KMS-11 (cell line): ENCODE data around the gene LTA4H.

ENCODE experiments used
- H2AFZ ChIP-seq: fragments of 200-600 bp; sonication (generic); 2 replicates; pipeline ENCODE4 v1.6.1; 2016; ENCODE audit warnings: antibody characterized with exemption, mixed run types, low read depth
- H3K27ac ChIP-seq: fragments of 200-600 bp; sonication (generic); 2 replicates; pipeline ENCODE4 v1.6.1; 2016; ENCODE audit warnings: mild to moderate bottlenecking, mixed run types
- H3K27me3 ChIP-seq: fragments of 200-600 bp; sonication (generic); 2 replicates; pipeline ENCODE4 v1.6.1; 2017; ENCODE audit warnings: mild to moderate bottlenecking, low read depth, mixed run types, moderate library complexity; ENCODE audit not compliant: insufficient read depth
- H3K36me3 ChIP-seq: fragments of 200-600 bp; sonication (generic); 2 replicates; pipeline ENCODE4 v1.6.1; 2017; ENCODE audit warnings: mild to moderate bottlenecking, mixed run types; ENCODE audit not compliant: insufficient read depth
- H3K4me1 ChIP-seq: fragments of 200-600 bp; sonication (generic); 2 replicates; pipeline ENCODE4 v1.6.1; 2016; ENCODE audit warnings: mild to moderate bottlenecking, low read depth, mixed run types; ENCODE audit not compliant: poor library complexity, severe bottlenecking
- H3K4me2 ChIP-seq: fragments of 200-600 bp; sonication (generic); 2 replicates; pipeline ENCODE4 v1.7.0; 2016; ENCODE audit warnings: mild to moderate bottlenecking, mixed run types
- H3K4me3 ChIP-seq: fragments of 200-600 bp; sonication (generic); IDR thresholded peaks from 2 replicates; pipeline ENCODE4 v1.6.1; 2017; ENCODE audit warnings: low read depth, low read length, mixed read lengths; ENCODE audit not compliant: insufficient read depth
- H3K79me2 ChIP-seq: fragments of 200-600 bp; sonication (generic); 2 replicates; pipeline ENCODE4 v1.6.1; 2016; ENCODE audit warnings: low read depth, mixed run types; ENCODE audit not compliant: insufficient read depth
- H3K9ac ChIP-seq: fragments of 200-600 bp; sonication (generic); 2 replicates; pipeline ENCODE4 v1.6.1; 2016; ENCODE audit warnings: mild to moderate bottlenecking, mixed run types
- H4K20me1 ChIP-seq: fragments of 200-600 bp; sonication (generic); 2 replicates; pipeline ENCODE4 v1.6.1; 2016; ENCODE audit warnings: mild to moderate bottlenecking, mixed run types; ENCODE audit not compliant: insufficient read depth
- TF ChIP-seq, protein P1 (sequence below): fragments of 200-600 bp; sonication (generic); conservative IDR thresholded peaks from 2 replicates; pipeline ENCODE4 v1.6.1; 2017; ENCODE audit warnings: low read depth, mild to moderate bottlenecking, antibody characterized with exemption, low read length, moderate library complexity, mixed read lengths

Gene LTA4H

DNA sequence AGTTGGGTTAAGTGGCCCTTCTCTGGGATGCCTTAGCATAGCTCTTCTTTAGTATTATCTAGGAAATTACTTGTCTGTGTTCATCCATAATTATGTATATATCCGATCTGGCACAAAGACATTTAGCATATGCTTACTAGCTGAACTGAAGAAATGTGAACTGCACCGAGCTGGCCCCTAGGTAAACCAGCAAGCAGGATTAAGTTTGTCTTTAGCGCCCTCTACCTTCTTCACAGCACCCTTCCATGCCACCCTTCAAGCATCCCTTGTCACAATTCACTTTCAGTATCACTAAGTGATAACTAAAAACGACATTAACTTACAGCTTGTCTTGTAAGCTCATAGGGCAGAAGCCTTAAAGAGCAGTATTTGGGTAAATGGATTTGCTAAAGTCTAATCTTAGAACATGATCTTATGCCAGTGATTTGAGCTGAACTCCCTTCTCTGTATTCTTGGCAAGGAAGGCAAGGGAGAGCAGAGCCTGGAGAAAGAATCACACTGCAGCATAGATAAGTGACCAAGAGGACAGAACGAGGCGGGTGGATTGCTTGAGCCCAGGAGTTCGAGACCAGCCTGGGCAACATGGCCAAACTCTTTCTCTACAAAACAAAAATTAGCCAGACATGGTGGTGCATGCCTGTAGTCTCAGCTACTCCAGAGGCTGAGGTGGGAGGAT lies 36.6 kb downstream of the LTA4H start:
- Histone ChIP-seq H3K79me2 (no peaks in the 10 kb centered on the region), H3K27ac (no peak overlapping the region), H4K20me1 (no peaks in the 10 kb centered on the region), H3K27me3 (no peaks in the 10 kb centered on the region), H3K4me3 (no peak overlapping the region), H3K4me2 (peak overlapping the region; percentile 46; the same call in 1 of the 2 replicates), H3K9ac (no peak overlapping the region), H3K36me3 (no peaks in the 10 kb centered on the region), H3K4me1 (no peaks in the 10 kb centered on the region), H2AFZ (no peak overlapping the region)
- TF ChIP-seq, protein P1, sequence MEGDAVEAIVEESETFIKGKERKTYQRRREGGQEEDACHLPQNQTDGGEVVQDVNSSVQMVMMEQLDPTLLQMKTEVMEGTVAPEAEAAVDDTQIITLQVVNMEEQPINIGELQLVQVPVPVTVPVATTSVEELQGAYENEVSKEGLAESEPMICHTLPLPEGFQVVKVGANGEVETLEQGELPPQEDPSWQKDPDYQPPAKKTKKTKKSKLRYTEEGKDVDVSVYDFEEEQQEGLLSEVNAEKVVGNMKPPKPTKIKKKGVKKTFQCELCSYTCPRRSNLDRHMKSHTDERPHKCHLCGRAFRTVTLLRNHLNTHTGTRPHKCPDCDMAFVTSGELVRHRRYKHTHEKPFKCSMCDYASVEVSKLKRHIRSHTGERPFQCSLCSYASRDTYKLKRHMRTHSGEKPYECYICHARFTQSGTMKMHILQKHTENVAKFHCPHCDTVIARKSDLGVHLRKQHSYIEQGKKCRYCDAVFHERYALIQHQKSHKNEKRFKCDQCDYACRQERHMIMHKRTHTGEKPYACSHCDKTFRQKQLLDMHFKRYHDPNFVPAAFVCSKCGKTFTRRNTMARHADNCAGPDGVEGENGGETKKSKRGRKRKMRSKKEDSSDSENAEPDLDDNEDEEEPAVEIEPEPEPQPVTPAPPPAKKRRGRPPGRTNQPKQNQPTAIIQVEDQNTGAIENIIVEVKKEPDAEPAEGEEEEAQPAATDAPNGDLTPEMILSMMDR = peak; percentile 84

- TF ChIP-seq, protein P1 = no peak
- Histone ChIP-seq H3K36me3 (no peaks in the 10 kb centered on the region), H3K4me3 (no peak overlapping the region), H3K4me1 (no peaks in the 10 kb centered on the region), H3K79me2 (no peaks in the 10 kb centered on the region), H3K27me3 (no peaks in the 10 kb centered on the region), H3K4me2 (no peak overlapping the region), H4K20me1 (no peaks in the 10 kb centered on the region), H3K27ac (no peak overlapping the region), H2AFZ (no peak overlapping the region), H3K9ac (no peak overlapping the region)
These were observed 37.4 kb downstream of the LTA4H start for GRCh38 chr12:95997911-95998510.

DNA sequence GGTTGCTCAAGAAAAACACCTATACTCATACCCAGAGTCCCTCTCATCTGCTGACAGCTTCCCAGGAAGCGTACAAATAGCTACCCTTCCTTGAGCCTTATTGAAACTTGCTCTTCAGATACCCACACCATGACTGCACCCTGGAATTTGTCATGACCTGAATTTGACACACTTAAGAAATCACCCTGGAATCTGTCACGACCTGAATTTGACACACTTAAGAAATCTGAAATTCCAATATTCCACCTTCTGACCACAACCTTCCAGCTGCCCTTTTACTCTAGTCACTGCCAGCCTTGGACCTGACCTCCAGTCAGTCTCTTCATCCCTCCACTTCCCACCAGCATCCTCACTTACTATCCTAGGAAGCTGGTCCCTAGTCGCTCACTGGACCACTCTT lies 38.1 kb downstream of the LTA4H start:
- TF ChIP-seq, protein P1 = no peak
- no peak overlapping the region for H3K27ac ChIP-seq
- H2AFZ ChIP-seq = no peak overlapping the region
- no peaks in the 10 kb centered on the region for H3K79me2 ChIP-seq
- H3K4me3 ChIP-seq = no peak overlapping the region
- no peak overlapping the region for H3K4me2 ChIP-seq
- no peaks in the 10 kb centered on the region for H3K4me1 ChIP-seq
- no peaks in the 10 kb centered on the region for H3K27me3 ChIP-seq
- no peaks in the 10 kb centered on the region for H4K20me1 ChIP-seq
- no peaks in the 10 kb centered on the region for H3K36me3 ChIP-seq
- H3K9ac ChIP-seq = no peak overlapping the region

DNA sequence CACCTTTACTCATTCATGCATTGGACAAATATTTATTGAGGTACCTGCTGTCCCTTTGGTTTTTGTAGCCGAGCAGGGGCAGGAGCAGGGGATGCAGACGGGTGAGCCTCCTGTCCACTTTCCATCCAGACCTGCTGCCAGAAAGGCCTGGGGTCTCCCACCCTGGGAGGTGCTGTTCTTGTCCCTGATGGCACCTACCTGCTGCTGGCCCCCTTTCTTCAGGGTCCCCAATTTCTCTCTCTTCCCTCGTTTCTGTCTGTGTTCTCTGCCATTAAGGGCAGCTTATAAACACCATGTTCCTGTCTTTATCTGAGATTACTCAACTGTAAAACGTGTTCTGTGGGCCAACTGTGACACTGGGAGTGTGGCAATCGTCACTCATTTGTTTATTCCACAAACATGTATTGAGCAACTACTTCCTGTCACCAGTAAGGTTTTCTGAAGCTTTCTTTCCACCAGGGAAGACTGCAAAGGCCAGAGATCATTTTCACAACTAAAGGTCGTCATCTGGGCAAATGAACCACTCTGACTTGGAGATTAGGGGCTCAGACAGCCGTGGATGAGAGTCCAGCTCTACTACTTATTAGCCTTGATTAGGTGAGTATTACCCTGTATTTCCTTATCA lies 39.2 kb downstream of the LTA4H start, which contains the start of gene HAL:
Gene HAL (minus strand): TSS at position 311 of the 625 bp plus-strand sequence. CDS start 434 bp downstream, outside the sequence.
- TF ChIP-seq, protein P1 = no peak
- Histone ChIP-seq H3K4me2 (no peak within 1 kb of the TSS), H2AFZ (no peak within 1 kb of the TSS), H3K4me3 (no peak within 1 kb of the TSS), H3K79me2 (no peaks in the 10 kb centered on the region), H4K20me1 (no peaks in the 10 kb centered on the region), H3K36me3 (no peaks in the 10 kb centered on the region), H3K4me1 (no peaks in the 10 kb centered on the region), H3K27ac (no peak within 1 kb of the TSS), H3K27me3 (no peaks in the 10 kb centered on the region), H3K9ac (no peak within 1 kb of the TSS)
